IPS-18a (cell line): Measurements from ENCODE around the gene TMEM120B.
A peak's percentile ranks its signal among the peaks of the same experiment; 100 is the strongest.

Experiments used
- H3K27ac ChIP-seq: one replicate; pipeline ENCODE4 v1.5.1; 2013; ENCODE audit warnings: low read length
- H3K27me3 ChIP-seq: one replicate; pipeline ENCODE4 v1.6.1; 2013; ENCODE audit warnings: mild to moderate bottlenecking, low read length; ENCODE audit not compliant: control insufficient read depth, insufficient read depth
- H3K36me3 ChIP-seq: one replicate; pipeline ENCODE4 v1.6.1; 2013; ENCODE audit warnings: low read depth, low read length; ENCODE audit not compliant: control insufficient read depth
- H3K4me1 ChIP-seq: one replicate; pipeline ENCODE4 v1.6.1; 2013; ENCODE audit warnings: low read depth, low read length; ENCODE audit not compliant: control insufficient read depth
- H3K4me3 ChIP-seq: one replicate; pipeline ENCODE4 v1.5.1; 2013; ENCODE audit warnings: low read length
- H3K9ac ChIP-seq: one replicate; pipeline ENCODE4 v1.6.1; 2013; ENCODE audit warnings: mild to moderate bottlenecking, low read length, moderate library complexity
- H3K9me3 ChIP-seq: one replicate; pipeline ENCODE4 v1.6.1; 2013; ENCODE audit warnings: low read depth, low read length; ENCODE audit not compliant: control insufficient read depth

Gene TMEM120B

GRCh38 chr12:121811434-121812319, 99.1 kb downstream of the TMEM120B start:
- Histone ChIP-seq H3K4me3 (peak overlapping the region; percentile 94), H3K9ac (peak overlapping the region; percentile 68), H3K27me3 (no peaks in the 10 kb centered on the region), H3K9me3 (no peaks in the 10 kb centered on the region), H3K4me1 (peaks cover 9% of the 10 kb centered on the region), H3K36me3 (peaks cover 23% of the 10 kb centered on the region), H3K27ac (peak overlapping the region; percentile 56)

GRCh38 chr12:121812320-121812871, 99.8 kb downstream of the TMEM120B start:
- peak overlapping the region; percentile 56 for H3K27ac ChIP-seq
- H3K4me1 ChIP-seq = peaks cover 8% of the 10 kb centered on the region
- no peaks in the 10 kb centered on the region for H3K27me3 ChIP-seq
- H3K4me3 ChIP-seq = peak overlapping the region; percentile 94
- H3K9me3 ChIP-seq = no peaks in the 10 kb centered on the region
- H3K36me3 ChIP-seq = peaks cover 25% of the 10 kb centered on the region
- H3K9ac ChIP-seq = peak overlapping the region; percentile 68

GRCh38 chr12:121812921-121813896, 100.7 kb downstream of the TMEM120B start:
- peaks cover 23% of the 10 kb centered on the region for H3K36me3 ChIP-seq

GRCh38 chr12:121813951-121814350, 101.4 kb downstream of the TMEM120B start:
- Histone ChIP-seq H3K9me3 (no peaks in the 10 kb centered on the region), H3K27me3 (no peaks in the 10 kb centered on the region), H3K36me3 (peaks cover 19% of the 10 kb centered on the region), H3K9ac (no peak overlapping the region), H3K4me1 (peaks cover 8% of the 10 kb centered on the region), H3K4me3 (no peak overlapping the region), H3K27ac (no peak overlapping the region)

More at GRCh38 chr12:121812921-121813896, 100.7 kb downstream of the TMEM120B start:
- peaks cover 8% of the 10 kb centered on the region for H3K4me1 ChIP-seq
- H3K9ac ChIP-seq = no peak overlapping the region
- H3K9me3 ChIP-seq = no peaks in the 10 kb centered on the region
- peak overlapping the region; percentile 94 for H3K4me3 ChIP-seq
- H3K27me3 ChIP-seq = no peaks in the 10 kb centered on the region
- no peak overlapping the region for H3K27ac ChIP-seq

GRCh38 chr12:121814429-121815119, 102.0 kb downstream of the TMEM120B start:
- H3K27me3 ChIP-seq = no peaks in the 10 kb centered on the region
- no peak overlapping the region for H3K9ac ChIP-seq
- H3K4me3 ChIP-seq = no peak overlapping the region
- H3K27ac ChIP-seq = no peak overlapping the region
- peaks cover 8% of the 10 kb centered on the region for H3K4me1 ChIP-seq
- no peaks in the 10 kb centered on the region for H3K9me3 ChIP-seq
- peaks cover 19% of the 10 kb centered on the region for H3K36me3 ChIP-seq

GRCh38 chr12:121815263-121815662, 102.7 kb downstream of the TMEM120B start:
- Histone ChIP-seq H3K4me1 (peaks cover 8% of the 10 kb centered on the region), H3K9ac (no peak overlapping the region), H3K27ac (no peak overlapping the region), H3K9me3 (no peaks in the 10 kb centered on the region), H3K36me3 (peaks cover 22% of the 10 kb centered on the region), H3K4me3 (no peak overlapping the region), H3K27me3 (no peaks in the 10 kb centered on the region)

- H3K9me3 ChIP-seq = no peaks in the 10 kb centered on the region
- no peak overlapping the region for H3K9ac ChIP-seq
- no peak overlapping the region for H3K27ac ChIP-seq
- H3K4me3 ChIP-seq = no peak overlapping the region
- H3K4me1 ChIP-seq = peaks cover 3% of the 10 kb centered on the region
- H3K36me3 ChIP-seq = peaks cover 25% of the 10 kb centered on the region
- H3K27me3 ChIP-seq = no peaks in the 10 kb centered on the region
These were observed 104.5 kb downstream of the TMEM120B start for GRCh38 chr12:121816925-121817647.

GRCh38 chr12:121817648-121818043, 105.1 kb downstream of the TMEM120B start:
- Histone ChIP-seq H3K4me1 (peaks cover 2% of the 10 kb centered on the region), H3K9ac (no peak overlapping the region), H3K9me3 (no peaks in the 10 kb centered on the region), H3K4me3 (no peak overlapping the region), H3K27me3 (no peaks in the 10 kb centered on the region), H3K27ac (no peak overlapping the region), H3K36me3 (peaks cover 29% of the 10 kb centered on the region)

- H3K4me1 ChIP-seq = no peaks in the 10 kb centered on the region
- no peaks in the 10 kb centered on the region for H3K9me3 ChIP-seq
- no peak overlapping the region for H3K9ac ChIP-seq
- H3K27me3 ChIP-seq = no peaks in the 10 kb centered on the region
- peaks cover 38% of the 10 kb centered on the region for H3K36me3 ChIP-seq
- no peak overlapping the region for H3K27ac ChIP-seq
- H3K4me3 ChIP-seq = no peak overlapping the region
These were observed 106.8 kb downstream of the TMEM120B start for GRCh38 chr12:121819212-121819949.

- Histone ChIP-seq H3K36me3 (peaks cover 38% of the 10 kb centered on the region), H3K27ac (no peak overlapping the region), H3K9me3 (no peaks in the 10 kb centered on the region), H3K9ac (no peak overlapping the region), H3K27me3 (no peaks in the 10 kb centered on the region), H3K4me3 (no peak overlapping the region), H3K4me1 (no peaks in the 10 kb centered on the region)
These were observed 107.5 kb downstream of the TMEM120B start for GRCh38 chr12:121820056-121820455.
